22Rv1 (cell line): ENCODE results near the gene RASGEF1C.

Experiments
- ZFX ChIP-seq: fragments of 450-650 bp; IDR thresholded peaks from 2 replicates; pipeline ENCODE4 v1.6.1; 2017; ENCODE audit warnings: antibody characterized with exemption, borderline replicate concordance
- TF ChIP-seq, protein P1 (sequence below): fragments of 450-650 bp; IDR thresholded peaks from 2 replicates; pipeline ENCODE4 v1.5.1; 2017; ENCODE audit warnings: mild to moderate bottlenecking

DNA sequence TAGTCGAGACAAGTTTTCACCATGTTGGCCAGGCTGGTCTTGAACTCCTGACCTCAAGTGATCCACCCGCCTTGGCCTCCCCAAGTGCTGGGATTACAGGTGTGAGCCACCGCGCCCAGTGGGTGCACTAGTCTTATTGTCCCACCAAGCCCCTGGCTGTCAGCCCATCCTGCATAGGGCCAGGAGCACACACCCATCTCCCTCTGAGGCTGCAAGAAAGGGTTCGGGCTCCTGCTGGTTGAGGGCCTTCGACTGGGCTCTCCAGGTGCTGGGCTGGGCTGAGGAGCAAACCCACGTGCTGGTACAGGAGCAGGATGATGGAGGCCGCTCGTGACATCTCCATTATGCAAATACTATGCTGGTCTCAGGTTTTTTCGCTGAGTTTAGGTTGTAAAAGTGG lies 112.4 kb downstream of the RASGEF1C start:
- TF ChIP-seq, protein P1, sequence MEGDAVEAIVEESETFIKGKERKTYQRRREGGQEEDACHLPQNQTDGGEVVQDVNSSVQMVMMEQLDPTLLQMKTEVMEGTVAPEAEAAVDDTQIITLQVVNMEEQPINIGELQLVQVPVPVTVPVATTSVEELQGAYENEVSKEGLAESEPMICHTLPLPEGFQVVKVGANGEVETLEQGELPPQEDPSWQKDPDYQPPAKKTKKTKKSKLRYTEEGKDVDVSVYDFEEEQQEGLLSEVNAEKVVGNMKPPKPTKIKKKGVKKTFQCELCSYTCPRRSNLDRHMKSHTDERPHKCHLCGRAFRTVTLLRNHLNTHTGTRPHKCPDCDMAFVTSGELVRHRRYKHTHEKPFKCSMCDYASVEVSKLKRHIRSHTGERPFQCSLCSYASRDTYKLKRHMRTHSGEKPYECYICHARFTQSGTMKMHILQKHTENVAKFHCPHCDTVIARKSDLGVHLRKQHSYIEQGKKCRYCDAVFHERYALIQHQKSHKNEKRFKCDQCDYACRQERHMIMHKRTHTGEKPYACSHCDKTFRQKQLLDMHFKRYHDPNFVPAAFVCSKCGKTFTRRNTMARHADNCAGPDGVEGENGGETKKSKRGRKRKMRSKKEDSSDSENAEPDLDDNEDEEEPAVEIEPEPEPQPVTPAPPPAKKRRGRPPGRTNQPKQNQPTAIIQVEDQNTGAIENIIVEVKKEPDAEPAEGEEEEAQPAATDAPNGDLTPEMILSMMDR, result no peak
- TF ChIP-seq ZFX, result no peak
